H1 (cell line): Measurements from ENCODE around the gene CHST11. TPM values are rescaled to one million over a fixed set of nuclear protein-coding genes. Genes with fewer than 3 reads are reported as not detected.
A peak's percentile ranks its signal among the peaks of the same experiment; 100 is the strongest.

ENCODE experiments used
- CTCF ChIA-PET: fragments of 300-600 bp; sonication (Branson Sonifier 250); formaldehyde crosslinking; loops from one replicate; lab custom pipeline; 2021; ENCODE audit not compliant: partially characterized antibody; lab: Charles Lee
- POLR2A ChIA-PET: fragments of 300-600 bp; sonication (Branson Sonifier 250); formaldehyde crosslinking; loops from one replicate; lab custom pipeline; 2021; ENCODE audit warnings: inconsistent platforms; ENCODE audit not compliant: partially characterized antibody; lab: Charles Lee
- DNase-seq, 2 experiments: peaks; one replicate each; pipeline versions ENCODE4 v3.0.0 to v3.0.0-alpha.2; 2010 to 2022; ENCODE audit warnings: low spot score in 2 of 2, low read depth in 1 of 2, mixed read lengths in 1 of 2
- FAIRE-seq: peaks from 2 replicates; lab custom pipeline; 2011; peaks lifted over from hg19 to GRCh38; lab: Jason Lieb, UNC
- H2AFZ ChIP-seq: 2 replicates; pipeline ENCODE4 v1.8.1; 2012; ENCODE audit warnings: low read length, inconsistent platforms
- H2AK5ac ChIP-seq: 2 replicates; pipeline ENCODE4 v1.6.1; 2013; ENCODE audit warnings: low read depth, low read length
- H2BK120ac ChIP-seq: replicated peaks from 2 replicates; pipeline ENCODE3; 2013; ENCODE audit warnings: low read depth, low read length, inconsistent platforms
- H2BK12ac ChIP-seq: 2 replicates; pipeline ENCODE4 v1.6.1; 2013; ENCODE audit warnings: low read depth, low read length
- H2BK15ac ChIP-seq: 2 replicates; pipeline ENCODE4 v1.6.1; 2013; ENCODE audit warnings: low read length
- H2BK20ac ChIP-seq: 2 replicates; pipeline ENCODE4 v1.6.1; 2013; ENCODE audit warnings: low read length
- H2BK5ac ChIP-seq: 2 replicates; pipeline ENCODE4 v1.6.1; 2013; ENCODE audit warnings: low read depth, low read length
- H3K14ac ChIP-seq: 2 replicates; pipeline ENCODE4 v1.6.1; 2013; ENCODE audit warnings: inconsistent platforms; ENCODE audit not compliant: insufficient read length
- H3K18ac ChIP-seq: 2 replicates; pipeline ENCODE4 v1.6.1; 2013; ENCODE audit warnings: low read length; ENCODE audit errors: extremely low read depth
- H3K23ac ChIP-seq: 2 replicates; pipeline ENCODE4 v1.6.1; 2013; ENCODE audit warnings: inconsistent platforms; ENCODE audit not compliant: insufficient read length
- H3K23me2 ChIP-seq: 2 replicates; pipeline ENCODE4 v1.6.1; 2013; ENCODE audit warnings: low read depth, low read length
- H3K27ac ChIP-seq: 2 replicates; pipeline ENCODE4 v1.6.1; 2011; ENCODE audit warnings: low read depth, low read length, inconsistent platforms
- H3K27me3 ChIP-seq, 4 experiments: replicated peaks in 1 of 4; 1 replicate in 1 of 4; 2 replicates in 3 of 4; pipeline versions ENCODE4 v1.6.1 to v1.8.1; 2011 to 2013; ENCODE audit warnings: low read length in 3 of 4, mild to moderate bottlenecking in 3 of 4, inconsistent platforms in 2 of 4, mixed read lengths in 2 of 4, moderate library complexity in 1 of 4; ENCODE audit not compliant: control insufficient read depth in 3 of 4, insufficient read depth in 3 of 4; ENCODE audit errors: extremely low read depth in 1 of 4
- H3K36me3 ChIP-seq, 4 experiments: 2 replicates each; pipeline versions ENCODE4 v1.6.1 to v1.8.1; 2011 to 2013; ENCODE audit warnings: mild to moderate bottlenecking in 4 of 4, low read length in 3 of 4, moderate library complexity in 2 of 4, control low read depth in 1 of 4, inconsistent platforms in 1 of 4; ENCODE audit not compliant: insufficient read depth in 4 of 4, control insufficient read depth in 2 of 4
- H3K4ac ChIP-seq: replicated peaks from 2 replicates; pipeline ENCODE3; 2013; ENCODE audit warnings: low read length, low read depth, mixed read lengths, inconsistent platforms; ENCODE audit not compliant: insufficient read length
- H3K4me1 ChIP-seq, 4 experiments: replicated peaks in 1 of 4; 1 replicate in 1 of 4; 2 replicates in 3 of 4; pipeline versions ENCODE4 v1.6.1 to v1.8.1; 2011 to 2013; ENCODE audit warnings: low read length in 3 of 4, inconsistent platforms in 2 of 4, mixed read lengths in 1 of 4; ENCODE audit not compliant: insufficient read depth in 4 of 4, control insufficient read depth in 3 of 4
- H3K4me2 ChIP-seq, 2 experiments: 2 replicates each; pipeline versions ENCODE4 v1.6.1 to v1.8.1; 2011 to 2013; ENCODE audit warnings: low read depth in 2 of 2, low read length in 2 of 2, control low read depth in 1 of 2, inconsistent platforms in 1 of 2, mild to moderate bottlenecking in 1 of 2; ENCODE audit not compliant: insufficient read depth in 1 of 2
- H3K4me3 ChIP-seq, 4 experiments: fragments of 200-600, 300-600 bp in 1 of 4; sonication (generic), shearing (Covaris generic), sonication (Bioruptor Twin) in 1 of 4; 2 replicates each; pipeline versions ENCODE4 v1.5.1 to v1.8.1; 2011 to 2016; ENCODE audit warnings: low read length in 4 of 4, low read depth in 3 of 4, control low read depth in 2 of 4, inconsistent platforms in 2 of 4, mild to moderate bottlenecking in 2 of 4, mixed read lengths in 1 of 4, moderate library complexity in 1 of 4; ENCODE audit not compliant: insufficient read depth in 2 of 4; ENCODE audit errors: extremely low read depth in 1 of 4
- H3K56ac ChIP-seq: replicated peaks from 2 replicates; pipeline ENCODE3; 2013; ENCODE audit warnings: low read depth, mild to moderate bottlenecking, mixed read lengths, low read length, inconsistent platforms; ENCODE audit not compliant: insufficient read length
- H3K79me1 ChIP-seq: 2 replicates; pipeline ENCODE4 v1.6.1; 2013; ENCODE audit warnings: low read depth, low read length, control low read depth
- H3K79me2 ChIP-seq, 2 experiments: 2 replicates each; pipeline versions ENCODE4 v1.6.1 to v1.8.1; 2012 to 2013; ENCODE audit warnings: low read length in 2 of 2, mild to moderate bottlenecking in 2 of 2, inconsistent platforms in 1 of 2; ENCODE audit not compliant: insufficient read depth in 2 of 2, control insufficient read depth in 1 of 2
- H3K9ac ChIP-seq, 4 experiments: replicated peaks in 1 of 4; 1 replicate in 1 of 4; 2 replicates in 3 of 4; pipeline versions ENCODE4 v1.6.1 to v1.8.1; 2011 to 2013; ENCODE audit warnings: low read depth in 3 of 4, low read length in 3 of 4, control low read depth in 2 of 4, mild to moderate bottlenecking in 2 of 4, moderate library complexity in 2 of 4, inconsistent platforms in 1 of 4; ENCODE audit errors: extremely low read depth in 1 of 4
- H3K9me3 ChIP-seq, 2 experiments: 2 replicates each; pipeline versions ENCODE4 v1.6.1 to v1.8.1; 2012 to 2013; ENCODE audit warnings: mild to moderate bottlenecking in 2 of 2, moderate library complexity in 2 of 2, control low read depth in 1 of 2, inconsistent platforms in 1 of 2, low read depth in 1 of 2, low read length in 1 of 2, mixed read lengths in 1 of 2; ENCODE audit not compliant: insufficient read depth in 2 of 2
- H4K20me1 ChIP-seq, 2 experiments: replicated peaks in 1 of 2; 2 replicates each; pipeline versions ENCODE3 to v1.8.1; 2011 to 2013; ENCODE audit warnings: inconsistent platforms in 2 of 2, low read length in 2 of 2, mild to moderate bottlenecking in 1 of 2; ENCODE audit not compliant: insufficient read depth in 2 of 2, control insufficient read depth in 1 of 2
- H4K5ac ChIP-seq: 2 replicates; pipeline ENCODE4 v1.6.1; 2013; ENCODE audit warnings: low read length, low read depth, mixed read lengths, inconsistent platforms; ENCODE audit not compliant: insufficient read length
- H4K8ac ChIP-seq: 2 replicates; pipeline ENCODE4 v1.8.0; 2013; ENCODE audit warnings: mild to moderate bottlenecking, moderate library complexity, low read length, inconsistent platforms; ENCODE audit not compliant: insufficient read depth; ENCODE audit errors: extremely low read depth
- H4K91ac ChIP-seq: replicated peaks from 2 replicates; pipeline ENCODE3; 2013; ENCODE audit warnings: low read length, mixed read lengths, inconsistent platforms; ENCODE audit not compliant: insufficient read length
- BACH1 ChIP-seq: IDR thresholded peaks from 2 replicates; pipeline ENCODE4 v1.6.1; 2012; ENCODE audit warnings: low read length, improper control_type of control experiment
- BRCA1 ChIP-seq: IDR thresholded peaks from 2 replicates; pipeline ENCODE4 v1.6.1; 2012; ENCODE audit warnings: low read depth, low read length, improper control_type of control experiment
- CBX5 ChIP-seq: fragments of 300-800, 300-1000 bp; sonication (generic); IDR thresholded peaks from 2 replicates; pipeline ENCODE4 v1.7.1; 2016; ENCODE audit warnings: antibody characterized with exemption, low read length, low read depth
- CBX8 ChIP-seq: fragments of 300-800, 300-1000 bp; sonication (generic); IDR thresholded peaks from 2 replicates; pipeline ENCODE4 v1.7.1; 2016; ENCODE audit warnings: low read depth, low read length, borderline replicate concordance
- CHD1 ChIP-seq: IDR thresholded peaks from 2 replicates; pipeline ENCODE4 v1.6.1; 2012; ENCODE audit warnings: low read depth, low read length, improper control_type of control experiment
- CREB1 ChIP-seq: IDR thresholded peaks from 2 replicates; pipeline ENCODE4 v1.6.1; 2012; ENCODE audit warnings: inconsistent platforms
- RXRA ChIP-seq: IDR thresholded peaks from 2 replicates; pipeline ENCODE4 v1.6.1; 2011; ENCODE audit warnings: low read depth, mild to moderate bottlenecking, low read length, moderate library complexity; ENCODE audit not compliant: insufficient read depth
- TAF1 ChIP-seq: IDR thresholded peaks from 2 replicates; pipeline ENCODE4 v1.6.1; 2011; ENCODE audit warnings: mild to moderate bottlenecking, low read depth, low read length
- WGBS, 2 experiments: shearing (Covaris generic) in 1 of 2; methylation state at CpG; one replicate each; pipeline versions ENCODE4 v1.1.6 to v1.1.7; 2013 to 2015; ENCODE audit warnings: low lambda C conversion rate in 2 of 2, mixed read lengths in 2 of 2, inconsistent platforms in 1 of 2, low coverage in 1 of 2, missing lambda C conversion rate in 1 of 2; ENCODE audit not compliant: insufficient replicate concordance in 2 of 2, insufficient coverage in 1 of 2, insufficient read length in 1 of 2; ENCODE audit errors: extremely low coverage in 1 of 2, missing lambda C conversion rate in 1 of 2; 5-methylcytosine and 5-hydroxymethylcytosine counted together
- polyA plus RNA-seq, 7 experiments: library from polyadenylated mRNA; depleted of rRNA in 3 of 7; stranded (reverse) in 5 of 7; unstranded in 2 of 7; fragments of >200 nt in 5 of 7; fragments of 200-250 nt in 2 of 7; gene quantifications; 1 replicate in 5 of 7; 2 replicates in 1 of 7; 4 replicates in 1 of 7; pipeline versions ENCODE4 v1.2.1 to v1.2.3, GENCODE V29; 2011 to 2013; ENCODE audit warnings: missing spikeins in 2 of 7, mixed read lengths in 2 of 7
- total RNA-seq: library from RNA; stranded (reverse); fragmentation: NEBNext Ultra II Directional; extraction: Animal tissue kit (Norgen Biotek cat#: 25700); gene quantifications from 2 replicates; pipeline ENCODE4 v1.2.1, GENCODE V29; 2021

CHST11 gene
- total and polyA plus RNA-seq, 2 of the 8 experiments (the other 6 are each of a cell fraction or from before 2014, with no cell fraction given): 14.4 to 20.8 TPM

GRCh38 chr12:104734541-104735095 lies 277.9 kb downstream of the CHST11 start:
- peaks cover 0 to 11% (median 6%) of the 10 kb centered on the region in 4 experiments; a peak in 5 of 7 replicates for H3K4me1 ChIP-seq
- H3K23me2 ChIP-seq: no peaks in the 10 kb centered on the region
- peaks cover 2% of the 10 kb centered on the region; the same call in 1 of the 2 replicates for H3K79me1 ChIP-seq
- H4K91ac ChIP-seq: no peak overlapping the region
- H2BK5ac ChIP-seq: no peak overlapping the region
- H3K27me3 ChIP-seq: no peaks in the 10 kb centered on the region
- DNase-seq: no peak
- H4K20me1 ChIP-seq: no peaks in the 10 kb centered on the region
- 0 out of 2 replicates have a peak overlapping the region, but pooled peaks have one; percentile 9 for H2BK12ac ChIP-seq
- H4K8ac ChIP-seq: no peak overlapping the region
- H3K14ac ChIP-seq: no peak overlapping the region
- H3K9me3 ChIP-seq: no peaks in the 10 kb centered on the region
- H2BK15ac ChIP-seq: no peak overlapping the region
- POLR2A ChIA-PET: interaction anchor here (1.0 kb wide), 1 partner anchor 11 kb away, joined by 3 read pairs; no protein-coding TSS in a partner anchor
- no peak overlapping the region for H2BK20ac ChIP-seq
- H3K27ac ChIP-seq: no peak overlapping the region
- no peak overlapping the region for H3K4ac ChIP-seq
- H2AFZ ChIP-seq: no peak overlapping the region
- no peak overlapping the region for H3K23ac ChIP-seq
- no peak overlapping the region; the same call in 1 of the 2 replicates for H2AK5ac ChIP-seq
- H3K36me3 ChIP-seq: no peaks in the 10 kb centered on the region; a peak in 1 of 8 replicates
- TF ChIP-seq RXRA: no peak
- no peak for TF ChIP-seq BRCA1
- no peak for TF ChIP-seq BACH1
- no peak for TF ChIP-seq CBX5
- TF ChIP-seq CREB1: no peak
- no peak for TF ChIP-seq TAF1
- TF ChIP-seq CBX8: no peak
- no peak for TF ChIP-seq CHD1
- TF ChIP-seq, all 59 proteins: peak for 0
- CTCF ChIA-PET: interaction anchor here (0.6 to 4.1 kb wide), 14 partner anchors 8 to 353 kb away, joined by 3 to 15 read pairs (median 4); no protein-coding TSS in a partner anchor
- FAIRE-seq: no peak
- Histone ChIP-seq H3K56ac (no peak overlapping the region), H3K18ac (no peak overlapping the region), H3K4me2 (no peak overlapping the region), H3K4me3 (no peak overlapping the region), H3K9ac (no peak overlapping the region), H4K5ac (no peak overlapping the region), H3K79me2 (no peaks in the 10 kb centered on the region), H2BK120ac (no peak overlapping the region)
- WGBS, 2 experiments: 92% methylated on average over 6 of the region's 6 CpGs; no CpG with 5 or more reads in 1 of the 2 experiments
